ENCODE results near the gene ZCRB1. TPM values are rescaled to one million over a fixed set of nuclear protein-coding genes. Genes with fewer than 3 reads are reported as not detected.
"Not testable (repeated sequence)": the region's sequence is repeated elsewhere in the genome, so short reads cannot be mapped to it uniquely, and the experiment has no call there.

The ZCRB1 gene
- total RNA-seq, 1 donor from 2014 or later: 38.0 TPM

- no peak for DNase-seq (ENCODE audit: low read depth)
- no peaks in the 10 kb centered on the region for H3K36me3 ChIP-seq (ENCODE audit: control insufficient read depth, insufficient read depth, low read length)
- TF ChIP-seq CTCF (IDR thresholded peaks at IDR 0.05; ENCODE audit: insufficient read depth, low read length, poor library complexity, severe bottlenecking): peak; percentile 50
Observed at GRCh38 chr12:42332301-42333285, 6.7 kb upstream of the ZCRB1 start.

DNA sequence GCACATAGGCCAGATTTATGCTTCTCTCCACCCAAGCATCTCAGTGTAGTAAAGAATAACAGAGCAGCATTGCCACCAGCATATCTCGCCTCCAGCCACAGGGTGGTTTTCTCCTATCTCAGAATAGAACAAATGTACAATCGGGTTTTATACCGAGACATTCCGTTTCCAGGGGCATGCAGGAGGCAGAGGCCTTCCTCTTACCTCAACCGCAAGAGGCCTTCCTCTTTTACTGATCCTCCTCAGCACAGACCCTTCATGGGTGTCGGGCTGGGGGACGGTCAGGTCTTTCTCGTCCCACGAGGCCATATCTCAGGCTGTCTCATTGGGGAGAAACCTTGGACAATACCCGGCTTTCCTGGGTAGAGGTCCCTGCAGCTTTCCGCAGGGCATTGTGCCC lies 4.2 kb upstream of the ZCRB1 start:
- DNase-seq (ENCODE audit: low read depth); H3K4me3 ChIP-seq (ENCODE audit: low read depth, low read length); H3K36me3 ChIP-seq (ENCODE audit: control insufficient read depth, insufficient read depth, low read length); H3K27me3 ChIP-seq (ENCODE audit: control insufficient read depth, insufficient read depth, low read length): not testable (repeated sequence)

More at GRCh38 chr12:42332301-42333285, 6.7 kb upstream of the ZCRB1 start:
- H3K27me3 ChIP-seq (ENCODE audit: control insufficient read depth, insufficient read depth, low read length): no peaks in the 10 kb centered on the region
- no peak overlapping the region for H3K4me3 ChIP-seq (ENCODE audit: low read depth, low read length)

DNA sequence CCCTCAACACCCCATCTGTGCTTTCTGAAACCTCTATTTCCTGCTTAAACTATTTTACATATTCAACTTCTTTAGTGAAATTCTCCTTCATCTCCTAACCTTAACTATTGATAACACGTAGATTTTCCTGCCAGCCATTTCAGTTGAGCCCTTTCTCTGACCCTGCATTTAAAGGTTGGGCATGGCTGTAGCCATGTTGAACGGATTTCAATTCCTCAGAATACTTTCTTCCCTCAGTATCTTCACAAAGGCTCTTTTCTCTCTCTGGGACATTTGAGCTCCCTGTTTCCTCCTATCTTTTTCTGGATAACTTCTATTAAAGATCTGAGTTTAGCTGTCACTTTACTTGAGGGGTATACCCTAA lies 1.3 kb upstream of the ZCRB1 start:
- TF ChIP-seq CTCF (IDR thresholded peaks at IDR 0.05; ENCODE audit: insufficient read depth, low read length, poor library complexity, severe bottlenecking): no peak
- no peaks in the 10 kb centered on the region for H3K36me3 ChIP-seq (ENCODE audit: control insufficient read depth, insufficient read depth, low read length)
- peak overlapping the region; percentile 95 for H3K4me3 ChIP-seq (ENCODE audit: low read depth, low read length)
- no peaks in the 10 kb centered on the region for H3K27me3 ChIP-seq (ENCODE audit: control insufficient read depth, insufficient read depth, low read length)
- DNase-seq (ENCODE audit: low read depth): no peak

DNA sequence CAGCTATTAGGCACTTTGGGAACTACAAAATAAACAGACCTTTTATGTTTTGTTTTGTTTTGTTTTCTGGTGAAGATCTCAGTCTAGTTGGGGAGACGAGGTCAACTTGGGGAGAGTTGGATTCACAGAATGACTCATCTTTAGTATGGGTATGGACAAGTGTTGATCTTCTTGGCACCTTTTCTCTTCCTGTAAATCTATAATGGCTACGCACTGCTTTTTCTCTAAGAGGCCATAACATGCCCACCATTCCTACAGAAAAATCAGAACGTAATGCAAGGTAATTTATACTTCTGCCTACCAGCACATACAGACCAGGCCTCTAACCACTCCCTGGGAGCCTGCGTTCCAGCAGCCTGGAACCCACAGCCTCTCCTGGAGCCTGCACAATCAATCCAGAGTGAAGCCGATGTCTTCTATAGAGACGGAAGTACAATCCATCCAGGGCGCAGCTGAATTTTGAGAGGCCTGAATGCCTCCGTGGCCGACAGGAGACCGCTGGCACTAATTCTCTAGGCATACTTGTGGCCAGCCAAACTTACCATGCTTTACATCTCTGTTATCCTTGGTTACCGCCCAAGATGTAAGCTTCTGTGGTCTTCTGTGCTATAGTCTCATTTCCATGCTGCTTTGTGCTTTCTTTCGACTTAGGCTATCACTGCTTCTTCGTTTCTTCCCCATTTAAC lies 790 bp upstream of the ZCRB1 start:
- no peak for TF ChIP-seq CTCF (IDR thresholded peaks at IDR 0.05; ENCODE audit: insufficient read depth, low read length, poor library complexity, severe bottlenecking)
- H3K36me3 ChIP-seq (ENCODE audit: control insufficient read depth, insufficient read depth, low read length): no peaks in the 10 kb centered on the region
- peak overlapping the region; percentile 95 for H3K4me3 ChIP-seq (ENCODE audit: low read depth, low read length)
- DNase-seq (ENCODE audit: low read depth): no peak
- H3K27me3 ChIP-seq (ENCODE audit: control insufficient read depth, insufficient read depth, low read length): no peaks in the 10 kb centered on the region

DNA sequence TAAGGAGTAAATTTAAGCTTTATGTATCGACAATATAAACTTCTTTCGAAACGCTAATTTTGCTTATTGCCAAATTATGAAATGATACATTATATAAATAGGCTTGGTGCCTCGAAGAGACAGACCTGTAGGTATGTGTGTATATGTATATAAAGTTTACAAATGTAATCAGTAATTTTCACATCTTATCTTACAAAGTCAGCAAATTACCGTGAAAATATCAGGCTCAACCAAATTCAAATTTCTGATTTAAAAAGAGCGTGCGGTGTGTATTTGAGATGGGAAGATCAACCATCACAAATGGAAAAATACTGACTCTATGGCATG lies 605 bp downstream of the ZCRB1 start:
- TF ChIP-seq CTCF (IDR thresholded peaks at IDR 0.05; ENCODE audit: insufficient read depth, low read length, poor library complexity, severe bottlenecking): no peak
- Histone ChIP-seq H3K27me3 (ENCODE audit: control insufficient read depth, insufficient read depth, low read length) (no peaks in the 10 kb centered on the region), H3K36me3 (ENCODE audit: control insufficient read depth, insufficient read depth, low read length) (no peaks in the 10 kb centered on the region), H3K4me3 (ENCODE audit: low read depth, low read length) (peak overlapping the region; percentile 95)
- DNase-seq (ENCODE audit: low read depth): no peak

DNA sequence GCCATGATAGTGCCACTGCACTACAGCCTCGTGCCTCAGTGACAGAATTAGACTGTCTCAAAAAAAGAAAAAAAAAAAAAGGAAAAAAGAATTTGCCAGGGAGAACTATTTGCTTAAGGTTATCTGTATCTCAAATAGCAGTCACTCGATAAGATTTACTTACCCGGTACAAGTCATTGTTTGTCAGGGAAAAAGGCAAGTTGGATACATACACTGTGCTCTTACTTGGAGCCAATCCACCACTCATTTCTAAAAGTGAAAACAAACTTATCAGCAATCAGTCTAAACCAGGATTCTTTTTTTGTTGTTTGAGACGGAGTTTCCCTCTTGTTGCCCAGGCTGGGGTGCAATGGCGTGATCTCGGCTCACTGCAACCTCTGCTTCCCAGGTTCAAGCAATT lies 2.0 kb downstream of the ZCRB1 start:
- no peak for TF ChIP-seq CTCF (IDR thresholded peaks at IDR 0.05; ENCODE audit: insufficient read depth, low read length, poor library complexity, severe bottlenecking)
- no peak for DNase-seq (ENCODE audit: low read depth)
- H3K36me3 ChIP-seq (ENCODE audit: control insufficient read depth, insufficient read depth, low read length): no peaks in the 10 kb centered on the region
- no peaks in the 10 kb centered on the region for H3K27me3 ChIP-seq (ENCODE audit: control insufficient read depth, insufficient read depth, low read length)
- no peak overlapping the region for H3K4me3 ChIP-seq (ENCODE audit: low read depth, low read length)

All from kidney epithelial cell (primary cell).